Measurements from ENCODE around the gene HTR7. TPM values are rescaled to one million over a fixed set of nuclear protein-coding genes. Genes with fewer than 3 reads are reported as not detected.

The HTR7 gene
- total RNA-seq, 1 experiment from 2014 or later = 0.33 TPM

- ChIA-PET CTCF (no interaction called here), POLR2A (no interaction called here)
- Histone ChIP-seq H3K36me3 (ENCODE audit: control insufficient read depth, insufficient read depth, low read length) (no peaks in the 10 kb centered on the region), H3K4me3 (ENCODE audit: low read depth in 2 of 2, low read length in 2 of 2) (no peak overlapping the region), H3K27me3 (ENCODE audit: control insufficient read depth, insufficient read depth, low read length) (peaks cover 5% of the 10 kb centered on the region), H3K9me3 (ENCODE audit: control insufficient read depth, insufficient read depth, low read depth, low read length) (no peaks in the 10 kb centered on the region), H3K27ac (ENCODE audit: low read length) (no peak overlapping the region), H3K4me1 (ENCODE audit: control insufficient read depth, insufficient read depth, low read length) (no peaks in the 10 kb centered on the region)
- intact Hi-C loops (cut with micrococcal nuclease; ENCODE audit: unreplicated experiment) (no loop called here), in situ Hi-C loops (cut with HindIII; ENCODE audit: low pct_unique_long_range_greater_than_20kb, low sequenced_read_pairs) (no loop called here)
- BruUV-seq (replicated peaks) = no TSS peak
- TF ChIP-seq REST (IDR thresholded peaks at IDR 0.05; ENCODE audit: insufficient read depth in 1 of 2, low read depth in 2 of 2, low read length in 1 of 2) (no peak), CTCF (IDR thresholded peaks at IDR 0.05) (peak; percentile 31), TCF7L2 (IDR thresholded peaks at IDR 0.05; ENCODE audit: low read depth, low read length) (no peak), SIN3A (IDR thresholded peaks at IDR 0.05; ENCODE audit: borderline replicate concordance, insufficient read depth, low read depth, low read length) (no peak)
- no peak for DNase-seq (ENCODE audit: low read depth, low spot score)
- ATAC-seq = no peak
Measured at GRCh38 chr10:90779548-90779947, 78.3 kb downstream of the HTR7 start.

GRCh38 chr10:90777621-90778020 is 80.2 kb downstream of the HTR7 start:
- H3K27ac ChIP-seq (ENCODE audit: low read length) = no peak overlapping the region
- no peak for ATAC-seq
- intact Hi-C loops (cut with micrococcal nuclease; ENCODE audit: unreplicated experiment) = no loop called here
- no peak for DNase-seq (ENCODE audit: low read depth, low spot score)
- H3K27me3 ChIP-seq (ENCODE audit: control insufficient read depth, insufficient read depth, low read length) = peaks cover 5% of the 10 kb centered on the region
- TF ChIP-seq TCF7L2 (IDR thresholded peaks at IDR 0.05; ENCODE audit: low read depth, low read length) (no peak), POLR2AphosphoS5 (IDR thresholded peaks at IDR 0.05; ENCODE audit: low read depth, low read length) (no peak), SIN3A (IDR thresholded peaks at IDR 0.05; ENCODE audit: borderline replicate concordance, insufficient read depth, low read depth, low read length) (no peak), REST (IDR thresholded peaks at IDR 0.05; ENCODE audit: insufficient read depth in 1 of 2, low read depth in 2 of 2, low read length in 1 of 2) (no peak), CTCF (IDR thresholded peaks at IDR 0.05) (no peak)
- CTCF ChIA-PET = no interaction called here
- in situ Hi-C loops (cut with HindIII; ENCODE audit: low pct_unique_long_range_greater_than_20kb, low sequenced_read_pairs) = no loop called here
- H3K4me1 ChIP-seq (ENCODE audit: control insufficient read depth, insufficient read depth, low read length) = no peaks in the 10 kb centered on the region
- no peaks in the 10 kb centered on the region for H3K9me3 ChIP-seq (ENCODE audit: control insufficient read depth, insufficient read depth, low read depth, low read length)
- POLR2A ChIA-PET = no interaction called here
- no peak overlapping the region for H3K4me3 ChIP-seq (ENCODE audit: low read depth in 2 of 2, low read length in 2 of 2)
- H3K36me3 ChIP-seq (ENCODE audit: control insufficient read depth, insufficient read depth, low read length) = no peaks in the 10 kb centered on the region
- no TSS peak for BruUV-seq (replicated peaks)
